Calu3 (cell line): Measurements from ENCODE around the gene OOEP. TPM values are rescaled to one million over a fixed set of nuclear protein-coding genes. Genes with fewer than 3 reads are reported as not detected.

Experiments used
- BruUV-seq: library from RNA; stranded (reverse); fragments of 400-500 nt; replicated peaks from 2 replicates; lab custom pipeline; 2021; lab: Mats Ljungman, UMichigan
- CTCF ChIA-PET: fragments of 300-600 bp; sonication (Branson Sonifier 250); formaldehyde crosslinking; loops from one replicate; lab custom pipeline; 2022; ENCODE audit warnings: antibody characterized with exemption; lab: Charles Lee
- DNase-seq: peaks from one replicate; pipeline ENCODE4 v3.0.0; 2022
- H3K27ac Mint-ChIP-seq: one replicate; pipeline ENCODE4 v1.8.0; 2022; ENCODE audit warnings: mixed read lengths; ENCODE audit not compliant: unreplicated experiment
- H3K27me3 Mint-ChIP-seq: one replicate; pipeline ENCODE4 v1.8.0; 2022; ENCODE audit warnings: mixed read lengths; ENCODE audit not compliant: unreplicated experiment
- H3K36me3 Mint-ChIP-seq: one replicate; pipeline ENCODE4 v1.8.0; 2022; ENCODE audit warnings: mild to moderate bottlenecking, moderate library complexity, mixed read lengths; ENCODE audit not compliant: insufficient read depth, unreplicated experiment
- H3K4me1 Mint-ChIP-seq: one replicate; pipeline ENCODE4 v1.8.0; 2022; ENCODE audit warnings: mild to moderate bottlenecking, low read depth, mixed read lengths; ENCODE audit not compliant: unreplicated experiment
- H3K4me3 Mint-ChIP-seq: one replicate; pipeline ENCODE4 v1.8.0; 2022; ENCODE audit warnings: mild to moderate bottlenecking, low read depth, moderate library complexity, mixed read lengths; ENCODE audit not compliant: unreplicated experiment
- H3K9me3 Mint-ChIP-seq: one replicate; pipeline ENCODE4 v1.8.0; 2022; ENCODE audit warnings: low read depth, mixed read lengths; ENCODE audit not compliant: unreplicated experiment
- CTCF ChIP-seq: fragments of 200-600 bp; IDR thresholded peaks from one replicate; pipeline ENCODE4 v1.8.0; 2022; ENCODE audit warnings: antibody characterized with exemption; ENCODE audit not compliant: unreplicated experiment
- intact Hi-C: fragments of 100-400 bp; cut with micrococcal nuclease; formaldehyde crosslinking; loops from one replicate; pipeline ENCODE4 v1.10.0; 2022; ENCODE audit not compliant: unreplicated experiment
- total RNA-seq: library from RNA; stranded (reverse); gene quantifications from 2 replicates; pipeline ENCODE4 v1.2.3, GENCODE V29; 2022

Gene OOEP
- total RNA-seq, 1 experiment from 2014 or later: 7.1 TPM

- H3K27ac Mint-ChIP-seq: no peak overlapping the region
- H3K27me3 Mint-ChIP-seq: peaks cover 6% of the 10 kb centered on the region
- intact Hi-C loops: no loop called here
- DNase-seq: no peak
- H3K4me3 Mint-ChIP-seq: no peak overlapping the region
- CTCF ChIA-PET: interaction anchor here (1.1 kb wide), 1 partner anchor 37 kb away, joined by 4 read pairs; no protein-coding TSS in a partner anchor
- BruUV-seq: no TSS peak
- H3K4me1 Mint-ChIP-seq: no peaks in the 10 kb centered on the region
- TF ChIP-seq CTCF: no peak
- H3K36me3 Mint-ChIP-seq: no peaks in the 10 kb centered on the region
- H3K9me3 Mint-ChIP-seq: peaks cover 2% of the 10 kb centered on the region
Observed at GRCh38 chr6:73323323-73323722, 46.4 kb downstream of the OOEP start.

Other genes with a start within 250 kb of the OOEP start
- not detected in 2 replicates for gene KHDC1L, start 144.4 kb downstream of the OOEP start, total RNA-seq
- gene KHDC1, start 106.7 kb downstream of the OOEP start, total RNA-seq: 4.9 and 5.0 TPM in 2 replicates
- gene DPPA5, start 15.6 kb downstream of the OOEP start, total RNA-seq: not detected in 2 replicates
- gene KHDC3L, start 7.2 kb downstream of the OOEP start, total RNA-seq: not detected in 2 replicates
- 11.4 and 13.4 TPM in 2 replicates for gene DDX43, start 24.9 kb upstream of the OOEP start, total RNA-seq
- 31.2 and 35.0 TPM in 2 replicates for gene CGAS, start 82.4 kb upstream of the OOEP start, total RNA-seq
- gene MTO1, start 91.8 kb upstream of the OOEP start, total RNA-seq: 31.6 and 35.6 TPM in 2 replicates
- 5,799 and 7,052 TPM in 2 replicates for gene EEF1A1, start 151.1 kb upstream of the OOEP start, total RNA-seq